HFFc6 (cell line): Measurements from ENCODE around the gene THBD. TPM values are rescaled to one million over a fixed set of nuclear protein-coding genes. Genes with fewer than 3 reads are reported as not detected.

ENCODE experiments used
- DNase-seq: peaks from one replicate; pipeline ENCODE4 v3.0.0-alpha.2; 2018
- H3K27ac Mint-ChIP-seq: 2 replicates; pipeline ENCODE4 v1.8.0; 2020; ENCODE audit warnings: mild to moderate bottlenecking, mixed read lengths
- H3K27me3 Mint-ChIP-seq: 2 replicates; pipeline ENCODE4 v1.8.0; 2021; ENCODE audit warnings: mild to moderate bottlenecking, moderate library complexity, mixed read lengths; ENCODE audit not compliant: insufficient read depth
- H3K36me3 Mint-ChIP-seq: 2 replicates; pipeline ENCODE4 v1.8.0; 2021; ENCODE audit warnings: low read depth, mixed read lengths
- H3K4me1 Mint-ChIP-seq: 2 replicates; pipeline ENCODE4 v1.8.0; 2020; ENCODE audit warnings: low read depth, mixed read lengths
- H3K4me3 Mint-ChIP-seq: 2 replicates; pipeline ENCODE4 v1.8.0; 2020; ENCODE audit warnings: mild to moderate bottlenecking, moderate library complexity, mixed read lengths
- H3K9me3 Mint-ChIP-seq: 2 replicates; pipeline ENCODE4 v1.8.0; 2020; ENCODE audit warnings: mild to moderate bottlenecking, mixed read lengths
- CTCF ChIP-seq: fragments of 200-600 bp; sonication (generic); IDR thresholded peaks from 2 replicates; pipeline ENCODE4 v1.5.0; 2021; ENCODE audit warnings: antibody characterized with exemption, mild to moderate bottlenecking
- total RNA-seq, 6 experiments: library from RNA; stranded (reverse); fragmentation: NEBNext Ultra II Directional; extraction: Animal tissue kit (Norgen Biotek cat#: 25700); gene quantifications; 2 replicates in 1 of 6; 3 replicates in 5 of 6; pipeline ENCODE4 v1.2.3, GENCODE V29; 2021

Gene THBD
- total RNA-seq, 6 experiments from 2014 or later, result 0.05 to 0.11 (median 0.09) TPM

GRCh38 chr20:23095499-23095898, 46.0 kb upstream of the THBD start:
- Mint-ChIP-seq H3K27ac (no peak overlapping the region), H3K36me3 (no peaks in the 10 kb centered on the region), H3K27me3 (peaks cover 27% of the 10 kb centered on the region), H3K9me3 (no peaks in the 10 kb centered on the region), H3K4me3 (no peak overlapping the region), H3K4me1 (no peaks in the 10 kb centered on the region)
- no peak for DNase-seq
- no peak for TF ChIP-seq CTCF

DNA sequence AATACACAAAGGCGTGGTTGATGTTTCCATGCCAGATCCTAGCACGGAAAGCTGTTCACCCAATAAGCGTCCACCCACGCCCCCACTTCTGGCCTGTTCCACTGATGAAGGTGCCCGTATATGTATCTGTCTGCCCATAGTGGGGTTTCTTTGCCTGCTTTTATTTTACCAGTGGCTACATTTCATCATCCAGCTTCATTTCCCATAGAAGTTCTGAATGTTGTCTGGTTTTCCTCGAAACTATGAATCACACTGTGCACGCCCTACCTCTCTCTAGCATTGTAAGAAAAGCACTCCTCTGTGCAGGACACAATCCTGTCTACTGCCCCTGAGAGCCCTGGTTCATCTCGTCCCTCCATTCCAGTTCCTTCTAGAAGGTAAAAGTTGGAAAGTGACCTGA, 45.5 kb upstream of the THBD start:
- no peak for DNase-seq
- no peak overlapping the region for H3K4me3 Mint-ChIP-seq
- no peak overlapping the region for H3K27ac Mint-ChIP-seq
- H3K27me3 Mint-ChIP-seq, result peaks cover 27% of the 10 kb centered on the region
- no peaks in the 10 kb centered on the region for H3K36me3 Mint-ChIP-seq
- H3K9me3 Mint-ChIP-seq, result no peaks in the 10 kb centered on the region
- TF ChIP-seq CTCF, result no peak
- H3K4me1 Mint-ChIP-seq, result no peaks in the 10 kb centered on the region

GRCh38 chr20:23094213-23094896, 44.9 kb upstream of the THBD start:
- TF ChIP-seq CTCF, result no peak
- Mint-ChIP-seq H3K27me3 (peaks cover 31% of the 10 kb centered on the region), H3K4me1 (no peaks in the 10 kb centered on the region), H3K4me3 (no peak overlapping the region), H3K9me3 (no peaks in the 10 kb centered on the region), H3K36me3 (no peaks in the 10 kb centered on the region), H3K27ac (no peak overlapping the region)
- DNase-seq, result no peak

GRCh38 chr20:23093613-23094012, 44.1 kb upstream of the THBD start:
- H3K4me1 Mint-ChIP-seq, result no peaks in the 10 kb centered on the region
- H3K9me3 Mint-ChIP-seq, result no peaks in the 10 kb centered on the region
- no peak overlapping the region for H3K27ac Mint-ChIP-seq
- H3K27me3 Mint-ChIP-seq, result peaks cover 35% of the 10 kb centered on the region
- H3K36me3 Mint-ChIP-seq, result no peaks in the 10 kb centered on the region
- H3K4me3 Mint-ChIP-seq, result no peak overlapping the region
- DNase-seq, result no peak
- no peak for TF ChIP-seq CTCF

GRCh38 chr20:23092861-23093495, 43.5 kb upstream of the THBD start:
- Mint-ChIP-seq H3K9me3 (no peaks in the 10 kb centered on the region), H3K4me1 (no peaks in the 10 kb centered on the region), H3K27ac (no peak overlapping the region)

More at GRCh38 chr20:23092861-23093495, 43.5 kb upstream of the THBD start:
- DNase-seq, result no peak
- no peak for TF ChIP-seq CTCF
- Mint-ChIP-seq H3K27me3 (peaks cover 34% of the 10 kb centered on the region), H3K36me3 (no peaks in the 10 kb centered on the region), H3K4me3 (no peak overlapping the region)
